K562 treated with DMSO at 1 percent for 12 hours (cell line): ENCODE data around the gene NUDT3. TPM values are rescaled to one million over a fixed set of nuclear protein-coding genes. Genes with fewer than 3 reads are reported as not detected.

Experiments used
- total RNA-seq: library from RNA; unstranded; fragments of 300-600 nt; gene quantifications from 2 replicates; pipeline ENCODE4 v1.2.3, GENCODE V29; 2022; ENCODE audit not compliant: insufficient read depth

The NUDT3 gene
- 5.5 and 18.0 TPM in 2 replicates for total RNA-seq

DNA sequence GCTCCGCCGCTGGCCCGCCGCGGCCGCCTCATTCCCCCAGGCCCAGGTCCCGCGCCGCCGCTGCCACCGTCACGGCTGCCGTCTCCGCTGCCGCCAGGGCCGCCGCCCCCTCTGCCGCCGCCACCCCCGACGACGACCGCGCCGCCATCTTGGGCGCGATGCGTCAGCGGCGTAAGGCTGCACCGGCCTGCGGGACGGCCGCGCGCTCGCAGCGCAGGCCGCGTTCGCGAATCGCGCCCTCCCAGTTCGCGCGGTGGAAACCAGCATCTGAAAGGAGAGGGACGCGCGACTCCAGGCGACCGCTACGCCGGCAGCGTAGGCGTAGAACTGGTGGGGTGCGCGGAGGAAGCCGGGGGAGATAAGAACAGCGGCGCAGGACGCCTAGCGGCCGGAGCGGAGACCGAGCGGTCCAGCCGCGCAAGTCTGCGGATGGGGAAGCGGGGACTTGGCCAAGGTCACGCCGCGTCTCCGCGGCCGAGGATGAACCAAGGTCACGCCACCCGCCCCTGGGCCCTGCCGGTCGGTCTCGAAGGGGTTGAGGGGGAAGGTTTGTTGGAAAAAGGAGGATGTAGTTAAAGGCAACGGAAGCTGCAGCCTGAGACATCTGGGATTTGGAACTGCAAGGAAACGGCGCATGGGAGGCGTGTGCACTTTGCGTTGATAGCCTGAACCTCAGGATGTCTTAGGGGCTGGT lies at the start of gene NUDT3:
TSS of gene NUDT3 (minus strand) at position 173 of the 694 bp plus-strand sequence. CDS start 307 bp downstream, outside the sequence.

DNA sequence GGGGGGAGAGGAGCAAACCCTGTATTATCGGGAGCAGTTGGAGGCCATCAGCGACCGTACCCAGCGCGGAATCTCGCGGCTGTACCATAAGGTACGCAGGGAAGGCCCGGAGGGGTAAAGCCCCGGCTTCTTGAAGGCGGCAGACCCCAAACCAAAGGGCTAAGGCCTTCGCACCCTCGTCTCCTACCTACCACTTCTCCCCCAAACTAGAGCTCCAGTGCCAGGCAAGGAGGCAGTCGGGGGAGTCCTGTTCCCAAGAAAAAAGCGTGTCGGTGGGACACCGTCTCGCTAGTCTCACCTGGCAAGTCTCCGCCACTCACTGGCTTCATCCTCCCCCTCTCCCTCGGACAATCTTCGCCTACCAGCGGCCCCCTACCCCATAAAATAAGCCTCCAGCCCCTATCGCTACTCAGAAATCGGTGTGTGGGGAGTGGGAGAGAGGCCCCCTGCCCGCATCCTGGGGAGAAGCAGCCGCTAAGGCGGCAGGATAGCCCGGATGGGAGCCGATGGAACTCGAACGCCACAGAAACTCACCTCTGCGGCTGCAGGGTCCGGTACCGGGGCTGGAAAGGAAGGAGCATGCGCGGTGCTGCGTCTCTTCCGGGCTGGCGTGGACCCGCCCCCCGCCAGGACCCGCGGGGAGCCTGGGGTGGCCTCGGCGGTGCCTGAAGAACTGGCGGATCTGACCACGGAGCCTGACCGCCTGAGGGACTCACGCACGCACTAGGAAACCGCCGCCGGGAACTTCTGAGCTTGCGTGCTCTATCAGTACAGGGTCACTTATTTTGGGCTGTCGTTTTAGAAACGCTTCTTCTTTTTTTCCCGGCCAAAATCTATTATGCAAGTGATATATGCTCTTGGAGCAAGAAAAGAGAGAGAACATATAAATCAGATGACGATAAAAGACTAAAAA lies 33.3 kb upstream of the NUDT3 start, which contains the start of gene RPS10:
TSS of gene RPS10 (minus strand) at position 572 of the 913 bp plus-strand sequence. CDS start 848 bp downstream, outside the sequence.

DNA sequence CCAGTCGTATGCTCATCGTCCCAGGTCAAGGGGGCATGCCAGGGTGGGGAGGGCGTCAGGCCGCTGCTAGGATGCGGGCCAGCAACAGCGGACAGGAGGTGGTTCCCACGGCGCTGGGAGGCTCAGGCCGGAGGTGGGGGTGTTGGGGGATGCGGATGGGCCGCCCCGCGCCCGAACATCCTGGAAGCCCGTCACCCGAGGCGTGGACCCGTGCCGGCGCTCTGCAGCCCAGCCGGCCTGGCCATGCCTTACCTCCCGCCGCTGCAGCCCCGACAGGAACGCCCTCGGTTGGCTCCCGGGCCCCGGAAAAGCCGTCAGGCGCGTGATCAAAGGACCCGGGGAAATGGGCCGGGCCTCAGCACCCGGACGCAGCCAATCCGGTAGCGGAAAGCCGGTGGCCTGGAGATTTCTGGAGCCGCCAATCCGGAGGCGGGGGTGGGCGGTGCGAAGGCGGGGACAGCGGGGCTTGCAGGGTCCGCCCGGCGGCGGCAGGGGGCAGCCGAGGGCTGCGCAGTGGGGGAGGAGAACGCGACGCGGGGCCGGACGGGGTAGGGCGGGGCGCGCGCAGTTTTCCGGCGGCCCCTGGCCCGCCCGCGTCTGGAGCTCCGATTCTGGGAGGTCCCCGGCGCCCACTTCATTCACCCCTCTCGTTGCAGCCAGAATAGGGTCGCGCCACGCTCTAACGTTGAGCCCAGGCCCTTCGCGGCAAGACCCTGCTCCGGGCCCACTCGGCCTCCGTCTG lies 143.6 kb downstream of the NUDT3 start, which contains the start of gene SMIM29:
TSS of gene SMIM29 (minus strand) at position 280 of the 742 bp plus-strand sequence. CDS start 1,215 bp downstream, outside the sequence.

DNA sequence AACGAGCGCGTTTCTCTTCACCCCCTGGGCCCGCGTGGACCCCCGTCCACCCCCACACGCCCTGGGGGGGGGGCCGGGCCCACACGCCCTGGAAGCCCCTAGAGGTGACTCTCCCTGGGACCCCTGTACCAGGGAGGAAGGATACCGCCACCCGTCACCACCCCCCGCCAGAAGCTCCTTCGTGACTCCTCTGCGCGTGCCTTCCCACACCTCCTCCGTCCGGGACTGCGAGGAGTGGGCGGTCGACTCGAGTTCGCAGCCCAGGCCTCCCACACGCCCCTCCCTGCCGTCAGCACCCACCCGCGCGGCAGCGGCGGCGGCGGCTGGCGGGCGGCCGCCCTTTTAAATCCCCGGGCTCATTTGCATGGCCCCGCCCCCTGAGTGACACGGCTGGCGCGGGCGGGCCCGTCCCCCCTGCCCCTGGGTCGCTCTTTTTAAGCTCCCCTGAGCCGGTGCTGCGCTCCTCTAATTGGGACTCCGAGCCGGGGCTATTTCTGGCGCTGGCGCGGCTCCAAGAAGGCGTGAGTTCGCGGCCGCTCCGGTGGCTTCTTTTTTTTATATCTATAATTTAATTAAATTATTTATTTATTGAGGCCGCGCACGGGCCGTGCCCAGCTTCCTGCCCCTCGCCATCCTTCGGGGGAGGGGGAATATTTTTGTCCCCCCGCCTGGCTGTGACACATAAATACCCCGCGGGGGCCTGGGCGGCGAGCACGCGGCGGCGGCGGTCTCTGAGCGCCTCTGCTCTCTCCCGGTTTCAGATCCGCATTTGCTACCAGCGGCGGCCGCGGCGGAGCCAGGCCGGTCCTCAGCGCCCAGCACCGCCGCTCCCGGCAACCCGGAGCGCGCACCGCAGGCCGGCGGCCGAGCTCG lies 155.8 kb downstream of the NUDT3 start, which contains the start of gene HMGA1:
TSS of gene HMGA1 (plus strand) at position 431 of the 873 bp plus-strand sequence. CDS start 3,908 bp downstream, outside the sequence.

Other genes with a start within 250 kb of the NUDT3 start
- gene GRM4, start 246.6 kb downstream of the NUDT3 start, total RNA-seq, result not detected in 2 replicates
- gene HMGA1, start 155.8 kb downstream of the NUDT3 start, total RNA-seq, result 1,241 and 1,620 TPM in 2 replicates
- 137 and 153 TPM in 2 replicates for gene SMIM29, start 143.7 kb downstream of the NUDT3 start, total RNA-seq
- 5,938 and 9,266 TPM in 2 replicates for gene RPS10, start 33.4 kb upstream of the NUDT3 start, total RNA-seq
- 0.66 and 1.5 TPM in 2 replicates for gene PACSIN1, start 73.4 kb upstream of the NUDT3 start, total RNA-seq
- gene SPDEF, start 163.7 kb upstream of the NUDT3 start, total RNA-seq, result not detected in 2 replicates